HG02943 (cell line): ENCODE results near the gene DLG2.

Experiments used
- ATAC-seq: cut with Tn5 transposase; IDR thresholded peaks from one replicate; pipeline ENCODE4 v1.9.1; 2021; ENCODE audit warnings: mild to moderate bottlenecking, low read depth, moderate library complexity; ENCODE audit not compliant: unreplicated experiment

The DLG2 gene

GRCh38 chr11:84628871-84629620 lies 998.1 kb downstream of the DLG2 start:
- ATAC-seq: no peak

- no peak for ATAC-seq
Observed at GRCh38 chr11:84626256-84626655, 1000.9 kb downstream of the DLG2 start.

DNA sequence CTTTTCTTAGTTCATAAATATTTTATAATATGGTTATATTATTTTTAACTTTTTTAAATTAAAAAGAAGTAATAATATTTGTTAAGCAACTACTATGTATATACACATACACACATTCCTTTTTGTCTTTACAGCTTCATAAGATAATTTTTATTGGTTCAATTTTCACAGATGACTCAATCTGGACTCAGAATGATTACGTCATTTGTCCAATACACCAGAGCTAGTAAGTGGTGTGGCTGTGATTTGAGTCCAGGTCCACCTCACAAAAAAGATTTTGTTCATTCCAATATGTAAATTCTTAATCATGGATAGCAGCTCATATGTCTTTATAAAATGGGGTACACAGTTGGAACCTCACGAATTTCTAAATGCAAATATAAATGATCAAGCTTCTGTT lies 1014.5 kb downstream of the DLG2 start:
- ATAC-seq: no peak

DNA sequence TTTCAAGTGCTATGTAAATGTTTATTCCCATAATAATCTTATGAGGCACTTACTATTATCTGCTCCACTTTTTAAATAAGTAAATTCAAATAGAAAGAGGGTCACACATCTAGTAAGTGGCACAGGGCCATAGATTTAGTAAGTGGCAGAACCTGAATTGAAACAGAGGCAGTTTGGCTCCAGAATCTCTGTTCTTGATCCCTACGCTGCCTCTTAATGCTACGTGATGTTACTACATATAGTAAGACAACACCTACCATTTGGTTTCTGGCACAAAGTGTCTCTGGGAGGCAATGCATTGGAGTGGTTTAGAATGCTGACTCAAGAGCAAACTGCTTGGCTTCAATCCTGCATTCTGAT lies 1018.3 kb downstream of the DLG2 start:
- ATAC-seq: no peak

- ATAC-seq: no peak
Observed at GRCh38 chr11:84607975-84608836, 1018.9 kb downstream of the DLG2 start.

DNA sequence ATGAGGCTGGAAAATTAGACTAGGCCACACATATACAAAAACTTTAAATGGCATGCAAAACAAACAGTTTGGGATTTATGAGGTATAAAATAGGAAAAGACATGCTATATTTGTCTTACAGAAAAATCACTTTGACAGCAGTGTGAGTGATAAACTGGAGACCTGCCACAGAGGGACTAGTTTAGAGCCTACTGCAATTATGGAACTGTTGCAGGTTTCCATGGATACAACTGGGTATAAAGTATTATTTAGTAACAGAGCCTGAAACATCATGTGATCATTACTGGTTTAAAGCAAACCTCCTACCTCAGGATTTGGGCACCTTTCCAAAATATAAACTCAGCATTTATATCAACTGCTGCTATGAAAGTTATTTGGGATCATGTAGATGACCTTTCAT lies 1032.5 kb downstream of the DLG2 start:
- ATAC-seq: no peak

DNA sequence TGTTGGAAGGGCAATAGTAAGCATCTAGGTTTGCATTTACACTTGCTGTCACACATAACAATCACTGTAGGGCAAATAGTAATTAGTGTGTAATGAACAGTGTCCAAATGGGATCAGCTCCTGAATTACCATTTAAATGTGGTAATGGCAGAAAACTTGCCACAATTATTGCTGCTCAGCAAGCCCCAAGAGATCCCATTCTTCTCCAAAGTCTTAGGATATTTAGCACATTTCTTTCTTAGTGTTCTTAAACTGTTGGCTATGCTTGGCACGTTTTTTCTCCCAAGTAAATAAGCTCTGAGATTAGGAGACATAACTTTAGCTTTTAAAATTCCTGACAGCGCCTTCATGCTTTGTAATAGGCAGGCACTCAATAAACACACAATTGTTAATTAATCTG lies 1037.0 kb downstream of the DLG2 start:
- ATAC-seq: no peak

- no peak for ATAC-seq
Observed at GRCh38 chr11:84588131-84588829, 1038.9 kb downstream of the DLG2 start.

- ATAC-seq: no peak
Observed at GRCh38 chr11:84583106-84583505, 1044.0 kb downstream of the DLG2 start.

DNA sequence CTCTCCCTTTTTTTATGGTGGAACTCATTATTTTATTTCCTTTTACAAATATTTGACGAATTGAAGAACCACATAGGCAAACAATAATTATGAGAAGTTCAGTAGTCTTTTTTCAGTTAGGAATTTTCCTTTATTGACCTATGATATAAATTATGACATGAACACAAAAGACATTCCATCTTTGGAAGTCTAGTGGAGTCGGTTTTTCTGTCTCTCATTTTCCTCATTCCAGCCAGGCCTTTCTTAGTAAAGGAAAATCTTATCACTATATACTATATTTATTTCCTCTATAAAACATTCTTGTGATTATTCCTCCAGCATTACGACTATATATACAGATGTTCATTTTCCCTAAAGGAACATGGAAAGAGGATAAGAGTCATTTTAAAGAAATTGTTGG lies 1046.1 kb downstream of the DLG2 start:
- ATAC-seq: no peak

DNA sequence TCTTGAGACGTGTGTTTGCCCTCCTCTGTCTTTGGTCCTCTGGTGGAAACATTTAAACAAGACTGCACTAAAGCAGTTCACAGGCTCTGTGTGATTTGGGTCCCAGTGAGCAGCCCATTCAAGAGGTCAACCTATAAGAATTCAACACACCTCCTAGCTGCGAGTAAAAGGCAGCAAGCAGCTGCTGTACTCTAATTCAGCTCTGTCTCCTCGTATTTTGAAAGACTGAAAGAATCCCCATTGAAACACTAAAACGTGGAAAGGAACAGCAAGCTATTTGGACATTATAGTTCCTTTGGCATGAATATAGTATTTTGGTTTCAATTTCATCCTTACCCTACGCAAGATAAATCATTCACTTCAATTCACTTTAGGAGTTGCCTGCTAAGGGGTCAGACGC lies 1046.7 kb downstream of the DLG2 start:
- ATAC-seq: no peak

GRCh38 chr11:84573868-84574267 lies 1053.3 kb downstream of the DLG2 start:
- no peak for ATAC-seq

DNA sequence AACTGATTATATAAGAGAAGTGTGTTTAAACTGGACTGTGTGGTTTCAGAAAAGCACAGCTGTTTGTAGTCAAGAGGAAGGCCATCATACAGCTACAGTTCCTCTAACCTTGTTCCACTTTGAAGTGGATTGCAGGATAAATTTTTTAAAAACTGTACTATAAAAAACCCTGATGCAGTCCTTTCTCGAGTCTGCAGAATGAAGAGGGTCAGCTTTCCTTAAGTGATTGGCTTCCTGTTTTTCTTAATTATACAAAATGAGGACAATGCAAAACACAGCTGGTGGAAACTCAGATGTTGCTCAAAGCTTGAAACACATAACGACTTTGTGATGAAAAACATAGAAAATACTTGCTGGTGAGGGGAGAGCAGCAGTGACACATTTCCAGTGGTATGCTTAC lies 1060.5 kb downstream of the DLG2 start:
- no peak for ATAC-seq

- no peak for ATAC-seq
Observed at GRCh38 chr11:84564867-84565184, 1062.3 kb downstream of the DLG2 start.

- peak; percentile 90 for ATAC-seq
Observed at GRCh38 chr11:84564180-84564866, 1062.8 kb downstream of the DLG2 start.

DNA sequence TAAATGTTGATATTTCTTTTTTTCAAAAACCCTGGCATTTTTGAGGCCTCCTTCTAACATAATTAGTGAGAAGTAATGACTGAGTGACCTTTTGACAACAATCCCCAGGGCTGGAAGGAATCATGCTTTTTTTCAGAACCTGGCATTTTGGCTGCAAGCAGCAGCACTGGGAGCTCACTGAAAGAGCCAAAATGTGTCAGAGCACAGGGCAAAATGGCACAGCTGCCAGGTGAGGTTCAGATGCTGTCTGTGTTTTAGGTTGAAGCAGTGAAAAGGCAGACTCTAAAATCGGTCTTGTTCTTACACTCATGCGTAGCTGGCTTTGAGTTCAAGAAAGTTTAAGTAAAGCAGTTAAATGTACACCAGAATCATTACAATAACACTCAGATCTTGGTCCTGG lies 1063.8 kb downstream of the DLG2 start:
- no peak for ATAC-seq

GRCh38 chr11:84560206-84560605 lies 1066.9 kb downstream of the DLG2 start:
- no peak for ATAC-seq

DNA sequence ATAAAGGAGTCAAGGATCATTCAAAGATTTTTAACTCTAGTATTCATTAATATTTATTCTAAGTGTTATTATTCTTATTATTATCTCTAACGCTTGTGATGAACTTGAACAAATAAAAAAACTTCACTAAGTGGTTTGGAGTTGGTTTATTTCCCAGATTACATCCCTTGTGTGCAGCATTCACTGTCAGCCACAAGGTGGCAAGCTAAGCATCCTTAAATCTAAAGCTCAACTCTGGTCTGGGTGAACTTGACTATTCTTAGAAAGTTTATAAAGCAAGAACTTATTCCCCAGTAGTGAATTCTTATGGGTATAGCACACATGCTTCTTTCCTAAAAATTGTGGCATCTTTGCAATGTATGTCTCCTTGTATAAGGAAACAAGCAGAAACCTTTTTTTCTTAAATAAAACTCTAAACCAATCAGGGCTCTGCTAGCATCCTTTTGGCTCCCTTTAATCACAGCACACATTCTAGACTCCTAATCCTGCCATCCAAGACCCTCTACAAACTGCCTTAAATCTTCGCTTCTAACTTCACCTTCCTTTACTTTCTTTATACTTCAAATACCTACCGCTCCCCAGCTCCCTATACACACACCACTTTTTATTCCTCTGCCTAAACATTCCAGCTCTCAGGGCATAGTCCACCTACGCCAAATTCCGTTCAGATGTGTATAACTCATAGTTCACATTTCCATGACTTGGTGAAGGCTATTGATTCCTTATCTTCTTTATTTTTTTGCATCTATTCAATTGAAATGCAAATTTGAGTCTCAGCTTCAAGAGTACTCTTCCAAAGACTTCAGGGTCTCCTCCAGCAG lies 1068.8 kb downstream of the DLG2 start:
- peak; percentile 94 for ATAC-seq

DNA sequence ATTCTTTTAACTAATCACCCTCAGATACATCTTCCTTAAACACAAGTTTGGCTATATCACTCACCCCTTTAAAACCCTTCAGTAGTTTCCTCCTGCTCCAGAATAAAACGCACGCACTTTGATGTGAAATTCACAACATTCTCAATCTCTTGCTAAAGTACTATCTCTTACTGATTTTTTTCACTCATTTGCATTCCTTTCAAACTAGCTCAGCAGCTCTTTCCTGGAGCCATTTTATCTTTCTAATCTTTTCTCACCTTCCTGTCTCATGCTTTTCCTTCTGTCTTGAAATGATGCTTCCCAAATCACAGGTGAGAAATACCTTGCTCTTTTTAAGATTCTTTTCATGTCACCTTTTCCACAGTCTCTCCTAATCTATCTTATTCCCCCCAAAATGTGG lies 1074.4 kb downstream of the DLG2 start:
- no peak for ATAC-seq

DNA sequence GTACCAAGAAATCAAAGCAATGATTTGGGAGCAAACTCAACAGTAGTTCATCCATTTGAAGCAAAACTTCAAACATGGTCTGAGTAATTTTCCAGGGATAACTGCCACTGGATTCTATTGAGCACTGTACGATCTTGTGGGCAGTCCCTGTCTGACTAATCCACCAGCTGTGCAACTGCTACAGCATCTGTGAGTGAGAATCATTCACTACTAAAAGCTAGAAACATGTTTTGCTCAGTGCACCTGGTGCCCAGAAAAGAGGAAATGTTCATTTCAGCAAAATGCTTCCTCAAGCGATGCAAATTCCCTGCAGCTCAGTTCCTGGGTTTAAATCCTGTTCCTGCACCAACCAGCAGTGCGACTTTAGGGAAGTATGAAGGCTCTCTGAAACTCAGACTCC lies 1077.9 kb downstream of the DLG2 start:
- peak; percentile 82 for ATAC-seq
